ENCODE measurements around the gene OCEL1.

OCEL1 gene

GRCh38 chr19:17197666-17198065 lies 28.4 kb upstream of the OCEL1 start:
- H3K36me3 ChIP-seq, result peaks cover 12% of the 10 kb centered on the region
- no peak for DNase-seq
- no peaks in the 10 kb centered on the region for H3K4me1 ChIP-seq

GRCh38 chr19:17200408-17201079 lies 25.5 kb upstream of the OCEL1 start:
- H3K36me3 ChIP-seq, result peaks cover 12% of the 10 kb centered on the region
- TF ChIP-seq CTCF (IDR thresholded peaks at IDR 0.05; ENCODE audit: low read depth, low read length), result no peak
- H3K9me3 ChIP-seq, result no peaks in the 10 kb centered on the region
- H3K4me1 ChIP-seq, result no peaks in the 10 kb centered on the region
- no peak overlapping the region for H3K4me3 ChIP-seq (ENCODE audit: low read depth, low read length)
- H3K27me3 ChIP-seq, result no peaks in the 10 kb centered on the region
- DNase-seq, result peak; percentile 79

More at GRCh38 chr19:17197666-17198065, 28.4 kb upstream of the OCEL1 start:
- Histone ChIP-seq H3K4me3 (ENCODE audit: low read depth, low read length) (no peak overlapping the region), H3K9me3 (no peaks in the 10 kb centered on the region), H3K27me3 (no peaks in the 10 kb centered on the region)
- no peak for TF ChIP-seq CTCF (IDR thresholded peaks at IDR 0.05; ENCODE audit: low read depth, low read length)

- TF ChIP-seq CTCF (IDR thresholded peaks at IDR 0.05; ENCODE audit: low read depth, low read length), result no peak
- Histone ChIP-seq H3K36me3 (peaks cover 12% of the 10 kb centered on the region), H3K9me3 (no peaks in the 10 kb centered on the region), H3K4me1 (no peaks in the 10 kb centered on the region), H3K27me3 (no peaks in the 10 kb centered on the region), H3K4me3 (ENCODE audit: low read depth, low read length) (no peak overlapping the region)
- no peak for DNase-seq
Observed at GRCh38 chr19:17202249-17202648, 23.8 kb upstream of the OCEL1 start.

GRCh38 chr19:17202713-17203112 lies 23.3 kb upstream of the OCEL1 start:
- H3K27me3 ChIP-seq, result no peaks in the 10 kb centered on the region
- H3K4me3 ChIP-seq (ENCODE audit: low read depth, low read length), result no peak overlapping the region
- peaks cover 12% of the 10 kb centered on the region for H3K36me3 ChIP-seq
- no peaks in the 10 kb centered on the region for H3K4me1 ChIP-seq
- no peaks in the 10 kb centered on the region for H3K9me3 ChIP-seq
- DNase-seq, result no peak
- TF ChIP-seq CTCF (IDR thresholded peaks at IDR 0.05; ENCODE audit: low read depth, low read length), result no peak

- peaks cover 9% of the 10 kb centered on the region for H3K36me3 ChIP-seq
- no peak overlapping the region for H3K4me3 ChIP-seq (ENCODE audit: low read depth, low read length)
- H3K9me3 ChIP-seq, result no peaks in the 10 kb centered on the region
- peak; percentile 68 for DNase-seq
- TF ChIP-seq CTCF (IDR thresholded peaks at IDR 0.05; ENCODE audit: low read depth, low read length), result peak; percentile 71
- no peaks in the 10 kb centered on the region for H3K27me3 ChIP-seq
- H3K4me1 ChIP-seq, result no peaks in the 10 kb centered on the region
Observed at GRCh38 chr19:17205237-17206140, 20.5 kb upstream of the OCEL1 start.

Measured in BE2C (cell line).